Activated T-cell treated with anti-CD3 and anti-CD28 coated beads, Interleukin-2, amount 50 U/mL, for 24 hours (primary cell): ENCODE data around the gene USP49.

Experiments used
- DNase-seq: peaks from one replicate; pipeline ENCODE4 v3.0.0-alpha.2; 2020
- H3K27ac Mint-ChIP-seq: 2 replicates; pipeline ENCODE4 v1.8.0; 2020; ENCODE audit warnings: mild to moderate bottlenecking, mixed read lengths
- H3K27me3 Mint-ChIP-seq: 2 replicates; pipeline ENCODE4 v1.8.0; 2020; ENCODE audit warnings: mixed read lengths
- H3K36me3 Mint-ChIP-seq: 2 replicates; pipeline ENCODE4 v1.8.0; 2020; ENCODE audit warnings: low read depth, mixed read lengths
- H3K4me1 Mint-ChIP-seq: 2 replicates; pipeline ENCODE4 v1.8.0; 2020; ENCODE audit warnings: low read depth, mixed read lengths
- H3K4me3 Mint-ChIP-seq: 2 replicates; pipeline ENCODE4 v1.8.0; 2020; ENCODE audit warnings: mild to moderate bottlenecking, moderate library complexity, mixed read lengths
- H3K9me3 Mint-ChIP-seq: 2 replicates; pipeline ENCODE4 v1.8.0; 2020; ENCODE audit warnings: mixed read lengths

Gene USP49

DNA sequence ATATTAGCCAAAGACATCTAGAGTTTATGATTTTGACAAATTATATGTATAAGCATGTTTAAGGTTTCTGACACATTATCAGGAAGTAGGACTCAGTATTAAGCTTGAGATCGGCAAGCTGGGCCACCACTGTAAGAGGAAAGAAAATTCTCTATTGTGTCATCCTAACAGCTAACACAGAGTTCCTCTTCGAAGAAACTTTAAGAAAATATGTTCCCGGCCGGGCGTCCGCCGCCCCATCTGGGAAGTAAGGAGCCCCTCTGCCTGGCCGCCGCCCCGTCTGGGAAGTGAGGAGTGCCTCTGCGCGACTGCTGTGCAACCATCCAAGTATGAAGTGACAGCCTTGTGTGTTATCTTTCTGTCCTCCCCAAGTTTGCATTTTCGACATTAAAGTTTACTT lies 23.0 kb downstream of the USP49 start:
- no peak overlapping the region for H3K4me3 Mint-ChIP-seq
- H3K27me3 Mint-ChIP-seq: no peaks in the 10 kb centered on the region
- no peaks in the 10 kb centered on the region for H3K9me3 Mint-ChIP-seq
- no peaks in the 10 kb centered on the region for H3K4me1 Mint-ChIP-seq
- H3K36me3 Mint-ChIP-seq: peaks cover 3% of the 10 kb centered on the region
- no peak overlapping the region for H3K27ac Mint-ChIP-seq
- no peak for DNase-seq

DNA sequence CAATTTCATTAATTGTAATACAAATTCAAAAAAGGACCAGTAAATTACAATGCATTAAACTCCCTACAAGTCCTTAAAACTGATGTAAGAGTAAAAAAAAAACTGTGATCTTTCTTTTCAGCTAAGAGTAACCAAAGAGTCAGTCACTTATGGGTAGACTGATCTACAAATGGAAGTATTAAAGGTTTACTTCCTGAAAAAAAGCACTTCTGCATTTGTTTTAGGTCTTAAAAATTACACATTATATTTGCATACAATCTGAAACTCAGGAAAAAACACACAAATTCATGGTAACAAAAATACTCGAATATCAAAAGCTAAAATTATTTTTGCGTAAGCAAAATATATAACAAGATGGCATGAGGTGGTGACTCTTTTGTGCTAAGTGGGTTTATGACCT lies 23.5 kb downstream of the USP49 start:
- H3K36me3 Mint-ChIP-seq: peaks cover 3% of the 10 kb centered on the region
- no peak overlapping the region for H3K4me3 Mint-ChIP-seq
- H3K4me1 Mint-ChIP-seq: no peaks in the 10 kb centered on the region
- H3K27ac Mint-ChIP-seq: no peak overlapping the region
- no peaks in the 10 kb centered on the region for H3K9me3 Mint-ChIP-seq
- no peak for DNase-seq
- no peaks in the 10 kb centered on the region for H3K27me3 Mint-ChIP-seq

DNA sequence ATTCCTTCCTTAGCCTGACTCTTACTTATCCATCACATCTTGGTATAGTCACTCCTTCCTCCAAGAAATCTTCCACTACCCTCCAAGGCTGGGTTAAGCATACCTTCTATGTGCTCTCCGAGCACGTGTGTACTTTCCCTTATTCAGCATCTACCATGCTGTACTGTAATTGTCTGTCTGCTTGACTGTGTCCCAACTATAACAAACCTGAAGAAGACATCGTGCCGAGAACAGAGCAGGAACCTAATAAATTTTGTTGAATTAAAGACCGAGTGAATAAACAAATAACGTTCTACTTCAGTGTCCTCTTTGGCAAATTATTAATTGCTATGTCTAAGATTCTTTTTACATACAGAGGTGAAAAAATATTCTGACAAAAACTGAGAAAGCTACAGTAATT lies 35.8 kb downstream of the USP49 start:
- no peaks in the 10 kb centered on the region for H3K27me3 Mint-ChIP-seq
- no peaks in the 10 kb centered on the region for H3K4me1 Mint-ChIP-seq
- H3K4me3 Mint-ChIP-seq: no peak overlapping the region
- H3K27ac Mint-ChIP-seq: no peak overlapping the region
- H3K36me3 Mint-ChIP-seq: no peaks in the 10 kb centered on the region
- DNase-seq: no peak
- no peaks in the 10 kb centered on the region for H3K9me3 Mint-ChIP-seq

DNA sequence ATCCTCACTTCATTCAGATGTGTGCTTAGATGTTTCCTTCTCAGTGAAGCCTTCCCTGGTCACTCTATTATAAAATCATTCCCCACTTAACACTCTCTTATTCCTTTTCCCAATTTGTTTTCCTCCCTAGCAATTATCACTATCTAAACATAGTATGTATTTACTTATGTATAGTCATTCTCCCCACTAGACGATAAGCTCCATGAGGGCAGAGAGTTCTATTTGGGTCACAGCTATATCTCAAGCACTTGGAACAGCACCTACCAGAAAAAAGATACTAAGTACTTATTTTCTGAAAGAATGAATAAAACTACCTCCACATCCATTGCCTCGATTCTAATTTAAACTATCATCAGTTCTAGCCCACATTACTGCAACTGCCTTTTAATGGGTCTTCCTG lies 36.5 kb downstream of the USP49 start:
- Mint-ChIP-seq H3K9me3 (no peaks in the 10 kb centered on the region), H3K27me3 (no peaks in the 10 kb centered on the region), H3K36me3 (no peaks in the 10 kb centered on the region), H3K4me1 (no peaks in the 10 kb centered on the region), H3K27ac (no peak overlapping the region), H3K4me3 (no peak overlapping the region)
- DNase-seq: no peak

DNA sequence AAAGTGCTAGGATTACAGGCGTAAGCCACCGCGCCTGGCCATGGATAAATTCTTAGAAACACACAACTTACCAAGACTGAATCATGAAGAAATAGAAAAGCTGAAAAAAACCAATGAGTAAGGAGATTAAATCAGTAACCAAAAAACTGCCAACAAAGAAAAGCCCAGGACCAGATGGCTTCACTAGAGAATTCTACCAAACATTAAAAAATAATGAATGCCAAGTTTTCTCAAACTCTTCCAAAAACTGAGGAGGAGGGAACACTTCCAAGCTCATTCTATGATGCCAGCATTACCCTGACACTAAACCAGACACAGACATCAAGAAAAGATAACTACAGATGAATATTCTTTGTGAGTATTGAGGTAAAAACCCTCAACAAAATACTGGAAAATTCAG lies 44.3 kb downstream of the USP49 start:
- Mint-ChIP-seq H3K9me3 (no peaks in the 10 kb centered on the region), H3K36me3 (peaks cover 2% of the 10 kb centered on the region), H3K27me3 (no peaks in the 10 kb centered on the region), H3K4me1 (peaks cover 8% of the 10 kb centered on the region), H3K27ac (peak overlapping the region; percentile 51), H3K4me3 (no peak overlapping the region)
- DNase-seq: no peak

DNA sequence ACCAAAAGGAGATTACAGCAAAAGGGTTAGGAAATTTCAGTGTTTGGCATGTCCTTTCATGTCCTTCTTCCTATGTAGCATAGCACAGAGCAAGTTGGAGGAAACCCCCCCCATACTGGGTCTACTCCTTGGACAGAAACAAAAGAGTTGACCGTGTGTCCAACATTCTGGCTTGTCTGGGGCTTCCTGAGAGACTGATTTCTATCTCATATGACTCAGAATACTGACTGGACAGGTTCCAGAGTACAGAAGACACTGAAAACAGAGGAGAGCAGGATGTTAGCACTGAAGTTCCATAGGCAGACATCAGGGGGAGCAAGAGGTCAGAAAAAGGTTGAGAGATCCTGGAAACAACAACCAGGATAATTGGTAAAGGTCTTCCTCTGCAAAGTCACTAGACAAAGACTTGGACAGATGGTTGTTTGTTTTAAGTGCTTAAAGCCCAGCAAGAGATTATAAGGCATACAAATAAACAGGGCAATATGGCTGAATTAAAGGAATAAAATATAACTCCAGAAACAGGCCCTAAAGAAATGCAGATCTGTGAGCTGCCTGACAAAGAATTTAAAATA lies 48.4 kb downstream of the USP49 start:
- Mint-ChIP-seq H3K4me3 (no peak overlapping the region), H3K9me3 (no peaks in the 10 kb centered on the region), H3K4me1 (peaks cover 8% of the 10 kb centered on the region), H3K27ac (no peak overlapping the region), H3K36me3 (peaks cover 2% of the 10 kb centered on the region), H3K27me3 (no peaks in the 10 kb centered on the region)
- DNase-seq: peak; percentile 38

DNA sequence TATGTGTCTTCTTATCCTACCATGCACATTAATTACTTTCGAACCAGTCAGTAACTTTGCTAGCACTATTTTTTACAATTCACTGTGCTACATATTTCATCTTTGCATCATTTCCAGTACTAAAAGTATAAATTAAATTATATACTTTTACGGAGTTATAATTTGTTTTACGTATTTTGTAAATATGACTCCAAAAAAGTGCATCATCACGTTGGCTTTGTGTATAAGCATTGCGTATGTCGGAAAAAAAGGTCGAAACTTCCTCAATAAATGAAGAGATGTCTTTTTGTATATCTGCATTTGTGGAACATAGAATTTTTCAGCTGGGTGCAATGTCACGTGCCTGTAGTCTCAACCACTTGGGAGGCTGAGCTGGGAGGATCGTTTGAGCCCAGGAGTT lies 52.0 kb downstream of the USP49 start:
- Mint-ChIP-seq H3K36me3 (no peaks in the 10 kb centered on the region), H3K9me3 (no peaks in the 10 kb centered on the region), H3K27me3 (no peaks in the 10 kb centered on the region), H3K4me1 (peaks cover 8% of the 10 kb centered on the region), H3K27ac (no peak overlapping the region), H3K4me3 (no peak overlapping the region)
- DNase-seq: no peak

DNA sequence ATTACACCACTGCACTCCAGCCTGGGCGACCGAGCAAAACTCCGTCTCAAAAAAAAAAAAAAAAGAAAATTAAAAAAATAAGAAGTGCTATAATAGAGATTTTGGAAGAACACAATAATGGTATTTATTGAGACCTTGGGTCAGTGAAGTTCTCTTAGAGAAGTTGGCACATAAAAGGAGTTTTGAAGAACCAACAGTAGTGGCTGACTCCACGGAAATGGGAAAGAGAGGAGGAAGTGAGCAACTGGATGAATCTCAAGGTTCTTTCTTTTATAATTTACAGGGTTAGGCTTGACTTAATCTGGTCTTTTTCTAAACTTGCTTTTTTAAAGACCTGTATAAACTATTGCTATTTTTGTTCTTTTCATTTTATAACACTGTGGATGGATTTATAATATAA lies 54.8 kb downstream of the USP49 start:
- Mint-ChIP-seq H3K9me3 (no peaks in the 10 kb centered on the region), H3K27ac (no peak overlapping the region), H3K27me3 (no peaks in the 10 kb centered on the region), H3K36me3 (no peaks in the 10 kb centered on the region), H3K4me3 (no peak overlapping the region), H3K4me1 (peaks cover 3% of the 10 kb centered on the region)
- DNase-seq: no peak

DNA sequence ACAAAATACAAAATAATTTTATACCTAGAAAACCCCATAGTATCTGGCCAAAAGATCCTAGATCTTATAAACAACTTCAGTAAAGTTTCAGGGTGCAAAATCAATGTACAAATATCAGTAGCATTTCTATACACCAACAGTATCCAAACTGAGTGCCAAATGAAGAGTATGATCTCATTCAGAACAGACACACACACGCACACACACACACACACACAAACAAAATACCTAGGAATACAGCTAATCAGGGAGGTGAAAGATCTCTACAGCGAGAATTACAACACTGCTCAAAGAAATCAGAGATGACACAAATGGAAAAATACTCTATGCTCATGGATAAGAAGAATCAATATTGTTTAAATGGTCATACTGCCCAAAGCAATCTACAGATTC lies 58.5 kb downstream of the USP49 start:
- Mint-ChIP-seq H3K9me3 (no peaks in the 10 kb centered on the region), H3K27me3 (no peaks in the 10 kb centered on the region), H3K4me1 (peaks cover 3% of the 10 kb centered on the region), H3K27ac (no peak overlapping the region), H3K36me3 (no peaks in the 10 kb centered on the region), H3K4me3 (no peak overlapping the region)
- no peak for DNase-seq

DNA sequence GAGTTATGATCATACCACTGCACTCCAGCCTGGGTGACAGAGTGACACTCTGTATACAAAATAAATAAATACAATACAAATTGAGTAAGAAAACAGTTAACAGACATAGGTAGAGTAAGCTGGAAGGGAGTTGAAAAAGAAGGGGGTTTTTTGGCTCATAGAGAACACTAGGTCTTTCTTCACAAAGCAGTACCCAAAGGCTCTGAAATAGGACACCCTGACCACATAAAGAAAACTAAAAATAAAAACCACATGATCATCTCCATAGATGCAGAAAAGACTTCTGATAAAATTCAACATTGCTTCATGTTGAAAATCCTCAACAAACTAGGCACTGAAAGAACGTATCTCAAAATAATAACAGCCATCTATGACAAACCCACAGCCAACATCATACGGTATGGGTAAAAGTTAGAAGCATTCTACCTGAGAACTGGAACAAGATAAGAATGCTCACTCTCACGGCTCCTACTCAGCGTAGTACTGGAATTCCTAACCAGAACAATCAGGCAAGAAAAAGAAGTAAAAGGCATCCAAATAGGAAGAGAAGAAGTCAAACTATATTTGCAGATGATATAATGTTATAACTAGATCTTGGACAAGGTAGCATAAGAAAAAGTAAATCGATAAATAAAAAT lies 59.0 kb downstream of the USP49 start:
- peaks cover 3% of the 10 kb centered on the region for H3K4me1 Mint-ChIP-seq
- H3K27ac Mint-ChIP-seq: no peak overlapping the region
- H3K4me3 Mint-ChIP-seq: no peak overlapping the region
- no peak for DNase-seq
- no peaks in the 10 kb centered on the region for H3K27me3 Mint-ChIP-seq
- no peaks in the 10 kb centered on the region for H3K36me3 Mint-ChIP-seq
- no peaks in the 10 kb centered on the region for H3K9me3 Mint-ChIP-seq

DNA sequence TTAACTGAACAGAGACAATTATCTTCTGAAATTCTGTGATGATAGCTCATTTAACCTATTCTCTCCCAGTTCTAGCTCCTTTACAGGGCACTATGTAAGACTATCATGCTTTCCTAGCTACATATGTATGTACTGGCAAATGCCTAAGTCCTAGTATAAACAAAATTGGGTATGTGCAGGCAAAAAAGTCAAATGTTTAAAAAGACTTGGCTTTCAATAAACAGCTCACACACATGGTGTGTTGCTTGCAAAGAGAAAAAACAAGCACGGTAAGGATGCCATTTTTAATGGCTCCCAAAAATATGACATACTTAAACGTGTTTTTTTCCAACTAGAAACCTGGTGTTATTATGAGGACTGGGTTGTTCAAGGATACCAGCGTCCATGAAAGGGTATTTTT lies 62.9 kb downstream of the USP49 start:
- H3K4me3 Mint-ChIP-seq: no peak overlapping the region
- no peaks in the 10 kb centered on the region for H3K36me3 Mint-ChIP-seq
- no peak overlapping the region for H3K27ac Mint-ChIP-seq
- no peak for DNase-seq
- no peaks in the 10 kb centered on the region for H3K9me3 Mint-ChIP-seq
- H3K4me1 Mint-ChIP-seq: peaks cover 3% of the 10 kb centered on the region
- no peaks in the 10 kb centered on the region for H3K27me3 Mint-ChIP-seq

DNA sequence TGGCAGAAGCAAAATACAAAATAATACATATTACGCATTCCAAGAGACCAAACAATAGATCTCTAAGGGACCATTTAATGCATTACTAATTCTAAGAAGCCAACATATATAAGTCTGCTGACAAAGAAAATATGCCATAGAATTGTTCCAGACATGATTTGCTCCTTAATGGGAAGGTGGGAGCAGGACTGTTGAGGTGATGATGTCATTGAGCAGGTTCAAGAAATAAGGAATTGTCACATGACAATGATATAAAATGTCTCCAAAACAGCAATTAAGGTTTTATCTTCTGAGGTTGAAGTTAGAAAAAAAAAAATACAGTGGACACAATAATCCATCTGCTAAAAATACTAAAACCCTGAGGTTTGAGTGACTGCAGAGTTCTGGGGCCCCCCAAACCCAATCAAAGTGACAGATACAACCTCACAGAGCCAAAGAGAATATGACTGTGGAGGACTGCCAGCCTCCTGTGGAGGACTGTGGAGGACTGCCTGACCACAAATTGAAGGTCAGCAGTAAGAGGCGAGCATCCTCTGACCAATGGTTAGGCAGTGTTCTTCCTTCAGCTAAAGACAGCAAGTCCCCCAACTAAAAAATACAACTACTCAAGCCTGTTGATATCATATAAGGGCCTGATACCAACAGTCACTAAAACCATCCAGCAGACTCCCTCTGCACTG lies 68.7 kb downstream of the USP49 start:
- H3K27ac Mint-ChIP-seq: no peak overlapping the region
- no peaks in the 10 kb centered on the region for H3K27me3 Mint-ChIP-seq
- H3K36me3 Mint-ChIP-seq: no peaks in the 10 kb centered on the region
- no peak for DNase-seq
- no peak overlapping the region for H3K4me3 Mint-ChIP-seq
- no peaks in the 10 kb centered on the region for H3K9me3 Mint-ChIP-seq
- no peaks in the 10 kb centered on the region for H3K4me1 Mint-ChIP-seq

DNA sequence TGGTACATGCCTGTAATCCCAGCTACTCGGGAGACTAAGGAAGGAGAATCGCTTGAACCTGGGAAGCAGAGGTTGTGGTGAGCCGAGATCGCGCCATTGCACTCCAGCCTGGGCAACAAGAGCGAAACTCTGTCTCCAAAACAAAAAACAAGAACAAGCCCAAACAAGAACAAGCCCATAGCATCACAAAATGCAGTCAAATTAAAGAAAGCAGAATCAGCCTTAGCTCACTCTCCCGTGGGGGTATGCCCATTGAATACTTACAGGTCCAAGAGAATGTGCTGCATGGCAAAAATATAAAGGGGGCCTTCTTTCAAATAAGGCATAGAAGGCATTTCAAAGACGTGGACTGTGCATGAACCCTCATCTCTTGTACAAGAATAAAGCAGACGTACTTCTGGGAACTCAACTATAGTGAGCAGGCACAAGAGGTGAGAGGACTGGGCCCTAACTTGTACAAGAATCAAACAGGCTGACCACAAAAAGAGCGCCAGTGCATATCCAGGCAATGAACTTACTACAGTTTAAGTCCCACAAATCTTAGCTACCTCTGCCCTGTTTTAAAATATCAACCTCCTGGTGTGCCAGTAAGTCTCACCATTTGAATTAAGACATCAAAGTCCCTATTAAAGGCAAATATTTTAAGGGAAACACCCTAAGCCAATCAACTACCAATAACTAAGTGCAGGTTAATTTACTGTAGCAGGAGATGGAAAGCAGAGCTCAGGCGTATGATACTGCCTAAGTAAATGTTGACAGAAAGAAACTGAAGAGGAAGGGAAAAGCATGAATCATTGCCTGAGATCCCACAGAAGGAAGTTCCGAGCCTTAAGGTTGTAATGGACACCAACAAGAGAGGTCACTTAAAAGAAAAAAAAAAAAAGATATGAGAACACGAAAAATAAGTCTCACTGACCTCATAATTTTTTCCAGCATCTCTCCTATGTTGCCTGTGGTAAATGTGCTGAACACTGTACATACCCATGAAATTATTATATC lies 70.3 kb downstream of the USP49 start:
- no peaks in the 10 kb centered on the region for H3K27me3 Mint-ChIP-seq
- H3K4me1 Mint-ChIP-seq: no peaks in the 10 kb centered on the region
- H3K9me3 Mint-ChIP-seq: no peaks in the 10 kb centered on the region
- no peaks in the 10 kb centered on the region for H3K36me3 Mint-ChIP-seq
- no peak overlapping the region for H3K27ac Mint-ChIP-seq
- H3K4me3 Mint-ChIP-seq: no peak overlapping the region
- no peak for DNase-seq

DNA sequence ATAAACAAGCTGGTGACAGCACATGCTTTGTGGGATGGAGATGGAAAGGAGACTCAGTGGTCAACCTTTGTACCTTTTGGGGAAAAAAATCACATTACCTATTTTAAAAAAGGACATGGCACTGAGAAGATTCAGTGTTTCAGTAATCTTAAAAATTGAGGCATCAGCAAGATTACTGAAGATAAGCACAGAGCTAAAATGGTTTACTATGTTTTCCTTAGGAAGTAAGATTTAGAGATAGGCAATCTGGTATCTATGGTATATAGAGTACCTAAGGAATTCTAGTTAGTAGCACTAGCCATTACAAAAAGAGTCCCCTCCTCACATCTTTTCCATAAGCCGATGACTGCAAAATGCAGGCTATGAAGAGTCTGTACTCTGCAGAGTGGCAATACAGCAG lies 72.0 kb downstream of the USP49 start:
- no peaks in the 10 kb centered on the region for H3K36me3 Mint-ChIP-seq

More for the DNA sequence above, 72.0 kb downstream of the USP49 start:
- Mint-ChIP-seq H3K4me3 (no peak overlapping the region), H3K27ac (no peak overlapping the region), H3K4me1 (no peaks in the 10 kb centered on the region), H3K27me3 (no peaks in the 10 kb centered on the region), H3K9me3 (no peaks in the 10 kb centered on the region)
- no peak for DNase-seq
